ENCODE data around the gene TMEM229B. TPM values are rescaled to one million over a fixed set of nuclear protein-coding genes. Genes with fewer than 3 reads are reported as not detected.

The TMEM229B gene
- total RNA-seq, 1 experiment from 2014 or later, result 0.71 TPM

DNA sequence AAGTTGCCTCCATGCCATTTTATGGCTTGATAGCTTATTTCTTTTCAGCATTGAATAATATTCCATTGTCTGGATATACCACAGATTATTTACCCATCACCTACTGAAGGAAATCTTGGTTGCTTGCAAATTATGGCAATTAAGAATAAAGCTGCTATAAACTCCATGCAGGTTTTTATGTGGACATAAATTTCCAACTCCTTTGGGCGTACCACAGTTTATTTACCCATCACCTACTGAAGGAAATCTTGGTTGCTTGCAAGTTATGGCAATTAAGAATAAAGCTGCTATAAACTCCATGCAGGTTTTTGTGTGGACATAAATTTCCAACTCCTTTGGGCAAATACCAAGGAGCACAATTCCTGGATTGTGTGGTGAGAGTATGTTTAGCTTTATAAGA is 32.0 kb upstream of the TMEM229B start:
- Histone ChIP-seq H3K9ac (ENCODE audit: low read length) (no peak overlapping the region), H3K27ac (ENCODE audit: low read depth, low read length) (no peak overlapping the region), H4K20me1 (ENCODE audit: insufficient read depth) (no peaks in the 10 kb centered on the region), H3K4me3 (replicated peaks in 1 of 2; ENCODE audit: low read depth in 1 of 2, low read length in 2 of 2) (no peak overlapping the region), H3K36me3 (ENCODE audit: control insufficient read depth in 1 of 2, insufficient read depth in 2 of 2, low read length in 2 of 2) (no peaks in the 10 kb centered on the region), H3K9me2 (ENCODE audit: insufficient read depth) (no peaks in the 10 kb centered on the region), H3K27me3 (ENCODE audit: insufficient read depth, low read length) (peaks cover 29% of the 10 kb centered on the region; the same call in 1 of the 2 replicates), H3K4me2 (ENCODE audit: low read length) (no peak overlapping the region), H3K9me3 (ENCODE audit: control insufficient read depth in 1 of 2, insufficient read depth in 1 of 2, low read depth in 1 of 2, low read length in 2 of 2) (no peaks in the 10 kb centered on the region), H3K79me2 (ENCODE audit: insufficient read depth, low read length) (no peaks in the 10 kb centered on the region), H3K4me1 (ENCODE audit: control insufficient read depth in 1 of 2, insufficient read depth in 2 of 2, low read length in 2 of 2) (peaks cover 2 to 9% of the 10 kb centered on the region in 2 experiments; a peak in 3 of 4 replicates), H2AFZ (ENCODE audit: low read depth, low read length, poor library complexity, severe bottlenecking) (no peak overlapping the region)
- TF ChIP-seq MAX (IDR thresholded peaks at IDR 0.05) (no peak), CEBPB (IDR thresholded peaks at IDR 0.05; ENCODE audit: low read depth) (no peak), TCF7L2 (IDR thresholded peaks at IDR 0.05; ENCODE audit: borderline replicate concordance, extremely low read depth, insufficient read depth, insufficient read length) (no peak), CBX3 (IDR thresholded peaks at IDR 0.05; ENCODE audit: low read depth) (no peak), ZBTB33 (IDR thresholded peaks at IDR 0.05; ENCODE audit: extremely low read depth, insufficient replicate concordance, low read length) (no peak), POLR2AphosphoS5 (IDR thresholded peaks at IDR 0.05; ENCODE audit: low read depth, low read length) (no peak), SIN3A (IDR thresholded peaks at IDR 0.05; ENCODE audit: low read depth) (no peak), ELF1 (IDR thresholded peaks at IDR 0.05; ENCODE audit: borderline replicate concordance, low read depth) (no peak), POLR2A (IDR thresholded peaks at IDR 0.05; ENCODE audit: borderline replicate concordance, extremely low read depth, insufficient read depth, insufficient read length) (no peak)
- ChIA-PET CTCF (no interaction called here), RAD21 (ENCODE audit: low non-redundant PET in 1 of 2, low total read pairs in 2 of 2, uncharacterized antibody in 2 of 2, unreplicated experiment in 2 of 2) (no interaction called here), POLR2A (no interaction called here)
- ATAC-seq (no peak), DNase-seq (ENCODE audit: low read depth, low spot score) (no peak)
- no TSS peak for BruUV-seq (replicated peaks)
- intact Hi-C loops (cut with micrococcal nuclease), result no loop called here

All from HCT116 (cell line).